SU-DHL-6 (cell line): ENCODE results near the gene MT1HL1.

Experiments used
- H2AFZ ChIP-seq: fragments of 200-600 bp; sonication (generic); 2 replicates; pipeline ENCODE4 v1.6.1; 2014; ENCODE audit warnings: low read depth, mild to moderate bottlenecking, moderate library complexity, mixed read lengths, antibody characterized with exemption, low read length; ENCODE audit not compliant: severe bottlenecking
- H3F3A ChIP-seq: fragments of 200-600 bp; shearing (Covaris generic); 2 replicates; pipeline ENCODE4 v1.6.0; 2016; ENCODE audit warnings: antibody characterized with exemption, mild to moderate bottlenecking; ENCODE audit not compliant: insufficient read depth
- H3K27ac ChIP-seq: fragments of 200-600 bp; sonication (generic); 2 replicates; pipeline ENCODE4 v1.5.1; 2016; ENCODE audit warnings: low read depth, mild to moderate bottlenecking, low read length, moderate library complexity, mixed read lengths
- H3K27me3 ChIP-seq: fragments of 200-600 bp; sonication (generic), shearing (Covaris generic); 2 replicates; pipeline ENCODE4 v1.6.0; 2014; ENCODE audit warnings: mild to moderate bottlenecking, low read length
- H3K36me3 ChIP-seq: fragments of 200-600 bp; sonication (generic); 2 replicates; pipeline ENCODE4 v1.6.1; 2014; ENCODE audit warnings: mild to moderate bottlenecking, low read length, mixed read lengths
- H3K4me2 ChIP-seq: fragments of 300-600, 200-600 bp; shearing (Covaris generic), sonication (generic); 2 replicates; pipeline ENCODE4 v1.6.0; 2014; ENCODE audit warnings: low read length, low read depth, mild to moderate bottlenecking; ENCODE audit not compliant: poor library complexity, severe bottlenecking
- H3K4me3 ChIP-seq: fragments of 200-600 bp; sonication (generic); 2 replicates; pipeline ENCODE4 v1.5.1; 2014; ENCODE audit warnings: antibody characterized with exemption, low read length, mild to moderate bottlenecking, mixed read lengths; ENCODE audit not compliant: insufficient read depth, poor library complexity, severe bottlenecking
- H3K79me2 ChIP-seq: fragments of 200-600 bp; sonication (generic); 2 replicates; pipeline ENCODE4 v1.6.1; 2014; ENCODE audit warnings: mild to moderate bottlenecking, low read length, moderate library complexity; ENCODE audit not compliant: insufficient read depth
- H3K9ac ChIP-seq: fragments of 200-600 bp; sonication (generic); 2 replicates; pipeline ENCODE4 v1.7.0; 2014; ENCODE audit warnings: mild to moderate bottlenecking, low read length
- H3K9me2 ChIP-seq: fragments of 200-600 bp; sonication (generic); replicated peaks from 2 replicates; pipeline ENCODE4 v1.6.1; 2014; ENCODE audit warnings: low read length; ENCODE audit not compliant: insufficient read depth
- H3K9me3 ChIP-seq: fragments of 200-600 bp; sonication (generic); 2 replicates; pipeline ENCODE4 v1.6.1; 2014; ENCODE audit warnings: low read length, mixed read lengths; ENCODE audit not compliant: insufficient read depth
- H4K20me1 ChIP-seq: fragments of 200-600 bp; sonication (generic); 2 replicates; pipeline ENCODE4 v1.6.1; 2014; ENCODE audit warnings: low read depth, mild to moderate bottlenecking, antibody characterized with exemption, low read length, moderate library complexity, mixed read lengths
- EZH2phosphoT487 ChIP-seq: fragments of 200-600 bp; sonication (generic), shearing (Covaris generic); conservative IDR thresholded peaks from 2 replicates; pipeline ENCODE4 v1.6.1; 2018; ENCODE audit warnings: mild to moderate bottlenecking, antibody characterized with exemption, low read length, moderate library complexity, mixed read lengths
- TF ChIP-seq, protein P1 (sequence below): fragments of 200-600 bp; sonication (generic); IDR thresholded peaks from one replicate; pipeline ENCODE4 v1.5.1; 2017; ENCODE audit warnings: antibody characterized with exemption, mild to moderate bottlenecking, low read length, moderate library complexity; ENCODE audit not compliant: insufficient read depth, poor library complexity, severe bottlenecking

Gene MT1HL1

DNA sequence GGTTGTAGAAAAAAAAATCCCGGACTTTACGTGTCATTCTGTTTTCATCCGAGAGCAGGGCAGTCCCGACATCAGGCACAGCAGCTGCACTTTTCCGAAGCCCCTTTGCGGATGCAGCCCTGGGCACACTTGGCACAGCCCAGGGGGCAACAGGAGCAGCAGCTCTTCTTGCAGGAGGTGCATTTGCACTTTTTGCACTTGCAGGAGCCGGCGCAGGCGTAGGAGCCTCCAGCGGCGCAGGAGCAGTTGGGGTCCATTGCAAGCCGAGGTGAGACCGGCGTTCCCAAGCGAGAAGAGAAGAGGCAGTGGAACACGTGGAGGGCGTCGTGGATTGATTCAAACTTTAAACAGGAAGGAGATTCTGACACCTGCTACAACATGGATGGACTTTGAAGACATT, at the start of gene MT1HL1:
TSS of gene MT1HL1 (minus strand) at position 326 of the 400 bp plus-strand sequence. CDS start at position 257, 69 bp downstream.
- no peak for TF ChIP-seq EZH2phosphoT487
- TF ChIP-seq, protein P1, sequence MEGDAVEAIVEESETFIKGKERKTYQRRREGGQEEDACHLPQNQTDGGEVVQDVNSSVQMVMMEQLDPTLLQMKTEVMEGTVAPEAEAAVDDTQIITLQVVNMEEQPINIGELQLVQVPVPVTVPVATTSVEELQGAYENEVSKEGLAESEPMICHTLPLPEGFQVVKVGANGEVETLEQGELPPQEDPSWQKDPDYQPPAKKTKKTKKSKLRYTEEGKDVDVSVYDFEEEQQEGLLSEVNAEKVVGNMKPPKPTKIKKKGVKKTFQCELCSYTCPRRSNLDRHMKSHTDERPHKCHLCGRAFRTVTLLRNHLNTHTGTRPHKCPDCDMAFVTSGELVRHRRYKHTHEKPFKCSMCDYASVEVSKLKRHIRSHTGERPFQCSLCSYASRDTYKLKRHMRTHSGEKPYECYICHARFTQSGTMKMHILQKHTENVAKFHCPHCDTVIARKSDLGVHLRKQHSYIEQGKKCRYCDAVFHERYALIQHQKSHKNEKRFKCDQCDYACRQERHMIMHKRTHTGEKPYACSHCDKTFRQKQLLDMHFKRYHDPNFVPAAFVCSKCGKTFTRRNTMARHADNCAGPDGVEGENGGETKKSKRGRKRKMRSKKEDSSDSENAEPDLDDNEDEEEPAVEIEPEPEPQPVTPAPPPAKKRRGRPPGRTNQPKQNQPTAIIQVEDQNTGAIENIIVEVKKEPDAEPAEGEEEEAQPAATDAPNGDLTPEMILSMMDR: no peak
- no peak within 1 kb of the TSS for H3K4me2 ChIP-seq
- no peaks in the 10 kb centered on the region for H3K79me2 ChIP-seq
- H3K9me3 ChIP-seq: no peaks in the 10 kb centered on the region
- no peak within 1 kb of the TSS for H2AFZ ChIP-seq
- H3K9me2 ChIP-seq: no peaks in the 10 kb centered on the region
- H3F3A ChIP-seq: no peaks in the 10 kb centered on the region
- no peak within 1 kb of the TSS for H3K27ac ChIP-seq
- no peaks in the 10 kb centered on the region for H3K36me3 ChIP-seq
- H3K4me3 ChIP-seq: no peak within 1 kb of the TSS
- no peaks in the 10 kb centered on the region for H3K27me3 ChIP-seq
- no peaks in the 10 kb centered on the region for H4K20me1 ChIP-seq
- H3K9ac ChIP-seq: no peak within 1 kb of the TSS

DNA sequence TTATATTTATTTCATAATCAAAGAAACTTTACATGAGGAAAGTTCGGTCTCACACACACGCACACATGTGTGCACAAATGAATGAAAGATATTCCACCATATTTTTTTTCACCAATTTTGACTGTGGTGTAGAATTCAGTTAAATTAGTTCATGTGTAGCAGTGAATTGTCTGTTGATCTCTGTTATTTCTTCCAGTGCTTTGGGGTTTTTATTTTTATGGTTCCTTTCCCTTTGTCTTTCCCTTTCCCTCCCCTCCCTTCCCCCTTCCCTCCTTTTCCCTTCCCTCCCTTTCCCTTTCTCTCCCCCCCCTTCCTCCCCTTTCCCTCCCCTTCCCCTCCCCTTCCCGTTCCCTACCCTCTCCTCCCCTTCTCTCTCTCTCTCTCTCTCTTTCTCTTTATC, 46.7 kb upstream of the MT1HL1 start:
- no peak overlapping the region for H3K4me2 ChIP-seq
- no peaks in the 10 kb centered on the region for H3K9me3 ChIP-seq
- no peak overlapping the region for H3K27ac ChIP-seq
- no peaks in the 10 kb centered on the region for H3K27me3 ChIP-seq
- no peaks in the 10 kb centered on the region for H3K9me2 ChIP-seq
- no peaks in the 10 kb centered on the region for H3F3A ChIP-seq
- no peaks in the 10 kb centered on the region for H4K20me1 ChIP-seq
- H3K4me3 ChIP-seq: no peak overlapping the region
- no peaks in the 10 kb centered on the region for H3K36me3 ChIP-seq
- no peaks in the 10 kb centered on the region for H3K79me2 ChIP-seq
- no peak for TF ChIP-seq EZH2phosphoT487
- TF ChIP-seq, protein P1: no peak
- H2AFZ ChIP-seq: no peak overlapping the region
- H3K9ac ChIP-seq: no peak overlapping the region

DNA sequence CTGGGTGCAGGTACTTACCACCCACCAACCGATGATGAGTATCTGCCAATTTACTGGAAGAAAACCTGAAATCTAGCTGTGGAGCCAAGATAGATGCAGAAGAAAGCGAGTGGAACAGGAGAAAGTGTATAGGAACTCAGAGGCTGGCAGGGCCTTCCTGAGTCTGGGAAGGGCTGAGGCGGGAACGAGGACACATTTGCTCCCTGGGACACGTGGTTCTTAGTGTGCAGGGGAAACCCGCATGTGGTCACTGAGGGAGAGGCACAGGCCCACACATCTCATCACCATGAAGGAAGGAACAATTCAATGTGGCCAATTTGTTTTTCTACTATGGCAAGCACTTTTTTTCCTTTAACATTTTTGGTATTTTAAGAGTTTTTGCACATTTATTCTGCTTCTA, 45.9 kb upstream of the MT1HL1 start:
- Histone ChIP-seq H3K9me3 (no peaks in the 10 kb centered on the region), H3F3A (no peaks in the 10 kb centered on the region), H3K9me2 (no peaks in the 10 kb centered on the region), H3K4me2 (no peak overlapping the region), H3K79me2 (no peaks in the 10 kb centered on the region), H3K27ac (no peak overlapping the region), H2AFZ (no peak overlapping the region), H3K36me3 (no peaks in the 10 kb centered on the region), H3K27me3 (no peaks in the 10 kb centered on the region), H4K20me1 (no peaks in the 10 kb centered on the region), H3K9ac (no peak overlapping the region), H3K4me3 (no peak overlapping the region)
- TF ChIP-seq, protein P1: no peak
- no peak for TF ChIP-seq EZH2phosphoT487

DNA sequence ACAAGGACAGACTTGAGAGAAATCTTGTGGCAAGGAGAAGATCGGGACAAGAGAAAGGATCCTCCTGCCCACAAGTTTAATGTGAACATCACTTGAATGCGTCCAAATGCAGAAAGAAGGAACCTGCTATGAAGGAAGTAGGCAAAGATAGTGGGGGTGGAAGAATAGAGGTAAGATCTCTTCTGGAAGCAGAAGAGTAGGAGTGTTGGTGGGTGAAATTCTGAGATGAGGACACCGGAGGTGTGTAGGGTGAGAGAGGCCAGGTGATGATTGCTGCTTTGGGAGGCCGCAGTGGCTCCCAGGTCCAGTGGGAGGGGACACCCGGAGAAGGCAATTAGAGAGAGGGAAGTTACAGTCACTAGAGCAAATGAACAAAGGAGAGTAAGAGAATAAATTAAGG, 44.6 kb upstream of the MT1HL1 start:
- no peaks in the 10 kb centered on the region for H3K27me3 ChIP-seq
- no peak overlapping the region for H3K4me3 ChIP-seq
- H3K79me2 ChIP-seq: no peaks in the 10 kb centered on the region
- no peak overlapping the region for H3K27ac ChIP-seq
- TF ChIP-seq, protein P1: no peak
- no peak for TF ChIP-seq EZH2phosphoT487
- no peaks in the 10 kb centered on the region for H3K9me3 ChIP-seq
- no peaks in the 10 kb centered on the region for H3K9me2 ChIP-seq
- no peak overlapping the region for H3K9ac ChIP-seq
- H3F3A ChIP-seq: no peaks in the 10 kb centered on the region
- H3K4me2 ChIP-seq: no peak overlapping the region
- no peaks in the 10 kb centered on the region for H4K20me1 ChIP-seq
- no peaks in the 10 kb centered on the region for H3K36me3 ChIP-seq
- no peak overlapping the region for H2AFZ ChIP-seq
